Loucy (cell line): ENCODE results near the gene UNC45A.

Experiments used
- CTCF ChIP-seq: fragments of 200-600 bp; sonication (generic); conservative IDR thresholded peaks from 2 replicates; pipeline ENCODE4 v1.5.1; 2014; ENCODE audit warnings: mild to moderate bottlenecking, antibody characterized with exemption, low read length
- EZH2phosphoT487 ChIP-seq: fragments of 200-600 bp; IDR thresholded peaks from 2 replicates; pipeline ENCODE4 v1.6.1; 2018; ENCODE audit warnings: antibody characterized with exemption, mild to moderate bottlenecking, moderate library complexity, borderline replicate concordance

- TF ChIP-seq CTCF, result no peak
- TF ChIP-seq EZH2phosphoT487, result no peak
Observed at GRCh38 chr15:90902840-90903732, 32.0 kb upstream of the UNC45A start, which contains the start of gene MAN2A2.
